Ectodermal cell (in vitro differentiated cells): ENCODE results near the gene UGT1A6.

Source experiments
- H3K27ac ChIP-seq: 2 replicates; pipeline ENCODE4 v1.7.0; 2013; ENCODE audit warnings: mild to moderate bottlenecking, low read depth, low read length; ENCODE audit not compliant: insufficient read depth, poor library complexity, severe bottlenecking
- H3K27me3 ChIP-seq: 2 replicates; pipeline ENCODE4 v1.7.0; 2013; ENCODE audit warnings: mild to moderate bottlenecking, low read length; ENCODE audit not compliant: insufficient read depth, control insufficient read depth, poor library complexity, severe bottlenecking
- H3K36me3 ChIP-seq: one replicate; pipeline ENCODE4 v1.7.0; 2013; ENCODE audit warnings: low read length; ENCODE audit not compliant: control insufficient read depth, insufficient read depth
- H3K4me1 ChIP-seq: one replicate; pipeline ENCODE4 v1.7.0; 2013; ENCODE audit warnings: low read length; ENCODE audit not compliant: control insufficient read depth, insufficient read depth
- H3K4me3 ChIP-seq: 2 replicates; pipeline ENCODE4 v1.7.0; 2013; ENCODE audit warnings: low read depth, low read length, control low read depth; ENCODE audit not compliant: insufficient read depth
- H3K9me3 ChIP-seq: 2 replicates; pipeline ENCODE4 v1.7.0; 2013; ENCODE audit warnings: mild to moderate bottlenecking, low read length, moderate library complexity; ENCODE audit not compliant: control insufficient read depth
- WGBS, 2 experiments: methylation state at CpG; one replicate each; pipeline ENCODE4 v1.1.7; 2013; ENCODE audit warnings: missing lambda C conversion rate in 2 of 2; 5-methylcytosine and 5-hydroxymethylcytosine counted together

The UGT1A6 gene

GRCh38 chr2:233789554-233789953, 96.9 kb downstream of the UGT1A6 start:
- Histone ChIP-seq H3K4me3 (no peak overlapping the region), H3K27ac (no peak overlapping the region), H3K36me3 (no peaks in the 10 kb centered on the region), H3K4me1 (no peaks in the 10 kb centered on the region), H3K27me3 (no peaks in the 10 kb centered on the region), H3K9me3 (no peaks in the 10 kb centered on the region)
- 89 to 96% methylated on average over 7 of the region's 7 CpGs for WGBS, 2 experiments

- 93 to 94% methylated on average over 18 of the region's 18 CpGs for WGBS, 2 experiments
- Histone ChIP-seq H3K27ac (no peak overlapping the region), H3K4me3 (no peak overlapping the region), H3K4me1 (no peaks in the 10 kb centered on the region), H3K36me3 (no peaks in the 10 kb centered on the region), H3K27me3 (no peaks in the 10 kb centered on the region), H3K9me3 (no peaks in the 10 kb centered on the region)
Observed at GRCh38 chr2:233791151-233791882, 98.6 kb downstream of the UGT1A6 start.

GRCh38 chr2:233791883-233792329, 99.2 kb downstream of the UGT1A6 start:
- WGBS, 2 experiments, result 90 to 91% methylated on average over 9 of the region's 9 CpGs
- Histone ChIP-seq H3K4me1 (no peaks in the 10 kb centered on the region), H3K9me3 (no peaks in the 10 kb centered on the region), H3K4me3 (no peak overlapping the region), H3K27me3 (no peaks in the 10 kb centered on the region), H3K36me3 (no peaks in the 10 kb centered on the region), H3K27ac (no peak overlapping the region)

- Histone ChIP-seq H3K9me3 (no peaks in the 10 kb centered on the region), H3K27me3 (no peaks in the 10 kb centered on the region), H3K27ac (no peak overlapping the region), H3K36me3 (no peaks in the 10 kb centered on the region), H3K4me3 (no peak overlapping the region), H3K4me1 (no peaks in the 10 kb centered on the region)
- WGBS, 2 experiments, result 93% methylated on average over 7 of the region's 7 CpGs
Observed at GRCh38 chr2:233792720-233793119, 100.0 kb downstream of the UGT1A6 start.

GRCh38 chr2:233793465-233794127, 100.9 kb downstream of the UGT1A6 start:
- H3K4me1 ChIP-seq, result no peaks in the 10 kb centered on the region
- 93% methylated on average over 18 of the region's 18 CpGs for WGBS, 2 experiments

GRCh38 chr2:233794128-233794658, 101.5 kb downstream of the UGT1A6 start:
- 92 to 93% methylated on average over 17 of the region's 17 CpGs for WGBS, 2 experiments
- Histone ChIP-seq H3K27me3 (no peaks in the 10 kb centered on the region), H3K27ac (no peak overlapping the region), H3K36me3 (no peaks in the 10 kb centered on the region), H3K4me3 (no peak overlapping the region), H3K9me3 (no peaks in the 10 kb centered on the region), H3K4me1 (no peaks in the 10 kb centered on the region)

More at GRCh38 chr2:233793465-233794127, 100.9 kb downstream of the UGT1A6 start:
- Histone ChIP-seq H3K9me3 (no peaks in the 10 kb centered on the region), H3K36me3 (no peaks in the 10 kb centered on the region), H3K27ac (no peak overlapping the region), H3K4me3 (no peak overlapping the region), H3K27me3 (no peaks in the 10 kb centered on the region)

GRCh38 chr2:233795735-233796171, 103.1 kb downstream of the UGT1A6 start:
- no peak overlapping the region for H3K4me3 ChIP-seq
- H3K27me3 ChIP-seq, result no peaks in the 10 kb centered on the region
- no peaks in the 10 kb centered on the region for H3K9me3 ChIP-seq
- WGBS, 2 experiments, result 93 to 94% methylated on average over 13 of the region's 13 CpGs
- no peaks in the 10 kb centered on the region for H3K36me3 ChIP-seq
- H3K27ac ChIP-seq, result no peak overlapping the region
- H3K4me1 ChIP-seq, result no peaks in the 10 kb centered on the region

GRCh38 chr2:233796254-233796653, 103.6 kb downstream of the UGT1A6 start:
- Histone ChIP-seq H3K27me3 (no peaks in the 10 kb centered on the region), H3K9me3 (no peaks in the 10 kb centered on the region), H3K27ac (no peak overlapping the region), H3K36me3 (no peaks in the 10 kb centered on the region), H3K4me1 (no peaks in the 10 kb centered on the region), H3K4me3 (no peak overlapping the region)
- WGBS, 2 experiments, result 92 to 93% methylated on average over 9 of the region's 9 CpGs

GRCh38 chr2:233798335-233799086, 105.8 kb downstream of the UGT1A6 start:
- Histone ChIP-seq H3K27me3 (no peaks in the 10 kb centered on the region), H3K4me1 (no peaks in the 10 kb centered on the region), H3K9me3 (no peaks in the 10 kb centered on the region), H3K4me3 (no peak overlapping the region), H3K36me3 (no peaks in the 10 kb centered on the region), H3K27ac (no peak overlapping the region)
- 91 to 93% methylated on average over 14 of the region's 14 CpGs for WGBS, 2 experiments
